ENCODE measurements around the gene C1QTNF8. TPM values are rescaled to one million over a fixed set of nuclear protein-coding genes. Genes with fewer than 3 reads are reported as not detected.

The C1QTNF8 gene
- total and polyA plus RNA-seq, 2 donors (not counting 1 experiment from before 2014, with no cell fraction given): not detected

DNA sequence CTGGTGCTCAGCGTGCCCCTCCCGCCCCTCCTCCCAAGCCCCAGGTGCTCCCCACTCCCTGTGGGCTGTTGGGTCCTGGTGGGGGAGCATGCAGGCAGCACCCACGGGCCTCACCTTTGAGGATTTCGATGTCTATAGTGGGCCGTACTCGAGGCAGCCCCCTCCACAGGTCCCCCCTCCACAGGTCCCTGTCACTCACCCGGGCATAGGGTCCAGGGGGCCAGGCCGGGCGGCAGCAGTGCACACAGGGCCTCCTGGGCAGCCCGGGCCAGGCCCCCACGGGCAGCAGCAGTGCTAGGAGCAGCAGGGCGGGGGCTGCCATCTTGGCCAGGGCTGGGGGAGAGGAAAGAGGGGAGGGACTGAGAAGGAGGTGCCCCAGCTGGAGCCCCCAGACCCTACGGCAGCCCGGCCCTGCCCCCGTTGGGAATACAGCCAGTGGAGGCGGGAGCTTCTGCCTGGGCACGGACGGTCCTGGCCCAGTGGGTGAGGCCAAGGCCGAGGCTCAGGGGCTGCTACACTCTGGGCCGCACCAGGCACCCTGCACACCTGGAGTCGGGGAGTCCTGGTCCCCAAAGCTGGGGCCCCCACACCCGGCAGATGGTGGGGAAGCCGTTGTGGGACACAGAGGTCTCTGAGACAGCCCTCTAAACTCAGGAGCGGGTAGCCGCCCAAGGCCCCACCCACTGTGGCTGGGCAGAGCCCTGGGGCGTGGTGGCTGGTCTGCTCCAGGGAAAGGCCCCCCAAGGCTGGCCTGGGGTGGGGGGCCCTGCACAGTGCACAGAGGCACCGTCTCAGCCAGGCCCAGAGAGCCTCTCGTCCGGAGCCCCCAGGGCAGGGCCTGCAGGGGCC, 1.2 kb downstream of the C1QTNF8 start:
- Histone ChIP-seq H3K79me2 (ENCODE audit: control insufficient read depth, insufficient read depth, low read length) (no peaks in the 10 kb centered on the region), H3K4me3 (ENCODE audit: control extremely low read depth in 1 of 5, extremely low read depth in 1 of 5, insufficient read depth in 1 of 5, low read depth in 2 of 5, low read length in 4 of 5) (no peak overlapping the region), H4K20me1 (ENCODE audit: control insufficient read depth, insufficient read depth, low read length, poor library complexity, severe bottlenecking) (no peaks in the 10 kb centered on the region), H3K27me3 (replicated peaks in 1 of 4; ENCODE audit: control extremely low read depth in 1 of 4, control insufficient read depth in 3 of 4, insufficient read depth in 4 of 4, low read length in 3 of 4) (peaks cover 0 to 5% (median 0%) of the 10 kb centered on the region in 4 experiments), H3K36me3 (replicated peaks in 1 of 2; ENCODE audit: control extremely low read depth in 1 of 2, control insufficient read depth in 1 of 2, extremely low read depth in 1 of 2, insufficient read depth in 2 of 2, low read length in 1 of 2) (no peaks in the 10 kb centered on the region), H3K4me2 (replicated peaks; ENCODE audit: low read depth, low read length, poor library complexity, severe bottlenecking) (no peak overlapping the region), H3K4me1 (ENCODE audit: control insufficient read depth in 2 of 2, insufficient read depth in 2 of 2, low read length in 2 of 2) (no peaks in the 10 kb centered on the region), H3K9me3 (ENCODE audit: control extremely low read depth in 1 of 3, control insufficient read depth in 2 of 3, insufficient read depth in 1 of 3, low read length in 2 of 3) (peaks cover 0 to 7% (median 0%) of the 10 kb centered on the region in 3 donors), H3K9ac (ENCODE audit: low read length) (no peak overlapping the region), H3K27ac (ENCODE audit: low read length in 2 of 2) (no peak overlapping the region), H2AFZ (ENCODE audit: insufficient read depth, low read depth, low read length, poor library complexity, severe bottlenecking) (no peak overlapping the region)
- intact Hi-C loops (cut with micrococcal nuclease): no loop called here
- Mint-ChIP-seq H3K27ac (no peak overlapping the region), H3K9me3 (ENCODE audit: insufficient read depth) (no peaks in the 10 kb centered on the region), H3K4me1 (no peaks in the 10 kb centered on the region), H3K27me3 (no peaks in the 10 kb centered on the region), H3K4me3 (no peak overlapping the region)
- POLR2A ChIA-PET: no interaction called here
- WGBS (ENCODE audit: insufficient coverage): 71% methylated on average over 29 of the region's 29 CpGs
- TF ChIP-seq EZH2 (IDR thresholded peaks at IDR 0.05; ENCODE audit: borderline replicate concordance, insufficient read depth, low read depth, low read length, poor library complexity, severe bottlenecking): no peak
- TF ChIP-seq, protein P1, sequence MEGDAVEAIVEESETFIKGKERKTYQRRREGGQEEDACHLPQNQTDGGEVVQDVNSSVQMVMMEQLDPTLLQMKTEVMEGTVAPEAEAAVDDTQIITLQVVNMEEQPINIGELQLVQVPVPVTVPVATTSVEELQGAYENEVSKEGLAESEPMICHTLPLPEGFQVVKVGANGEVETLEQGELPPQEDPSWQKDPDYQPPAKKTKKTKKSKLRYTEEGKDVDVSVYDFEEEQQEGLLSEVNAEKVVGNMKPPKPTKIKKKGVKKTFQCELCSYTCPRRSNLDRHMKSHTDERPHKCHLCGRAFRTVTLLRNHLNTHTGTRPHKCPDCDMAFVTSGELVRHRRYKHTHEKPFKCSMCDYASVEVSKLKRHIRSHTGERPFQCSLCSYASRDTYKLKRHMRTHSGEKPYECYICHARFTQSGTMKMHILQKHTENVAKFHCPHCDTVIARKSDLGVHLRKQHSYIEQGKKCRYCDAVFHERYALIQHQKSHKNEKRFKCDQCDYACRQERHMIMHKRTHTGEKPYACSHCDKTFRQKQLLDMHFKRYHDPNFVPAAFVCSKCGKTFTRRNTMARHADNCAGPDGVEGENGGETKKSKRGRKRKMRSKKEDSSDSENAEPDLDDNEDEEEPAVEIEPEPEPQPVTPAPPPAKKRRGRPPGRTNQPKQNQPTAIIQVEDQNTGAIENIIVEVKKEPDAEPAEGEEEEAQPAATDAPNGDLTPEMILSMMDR (IDR thresholded peaks at IDR 0.05): no peak
- ATAC-seq (ENCODE audit: low read depth) (no peak), DNase-seq (no peak)
- CTCF ChIA-PET: no interaction called here

DNA sequence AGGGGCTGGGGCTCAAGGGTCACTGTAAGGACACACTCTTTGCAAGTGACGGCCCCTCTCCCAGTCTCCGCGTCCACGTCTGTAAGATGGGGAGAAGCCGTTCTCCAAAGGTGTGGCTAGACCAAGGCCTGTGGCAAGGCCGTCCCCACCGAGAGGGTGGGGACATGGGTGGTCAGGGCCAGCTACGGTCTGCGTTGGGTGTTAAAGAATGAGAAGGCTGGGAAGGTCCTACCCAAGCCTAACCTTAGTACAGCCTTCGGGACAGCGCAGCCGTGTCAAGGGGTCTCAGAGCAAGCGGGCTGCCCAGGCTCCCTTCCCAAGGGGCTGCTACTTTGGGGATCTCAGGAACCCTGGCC, 1.9 kb downstream of the C1QTNF8 start:
- Mint-ChIP-seq H3K4me1 (no peaks in the 10 kb centered on the region), H3K9me3 (ENCODE audit: insufficient read depth) (no peaks in the 10 kb centered on the region), H3K27me3 (no peaks in the 10 kb centered on the region), H3K4me3 (no peak overlapping the region), H3K27ac (no peak overlapping the region)
- H3K9me3 ChIP-seq (ENCODE audit: control extremely low read depth in 1 of 3, control insufficient read depth in 2 of 3, insufficient read depth in 1 of 3, low read length in 2 of 3): peaks cover 0 to 7% (median 0%) of the 10 kb centered on the region in 3 donors
- ATAC-seq (ENCODE audit: low read depth) (no peak), DNase-seq (no peak)
- H4K20me1 ChIP-seq (ENCODE audit: control insufficient read depth, insufficient read depth, low read length, poor library complexity, severe bottlenecking): no peaks in the 10 kb centered on the region
- TF ChIP-seq, protein P1 (IDR thresholded peaks at IDR 0.05): no peak
- no peak for TF ChIP-seq EZH2 (IDR thresholded peaks at IDR 0.05; ENCODE audit: borderline replicate concordance, insufficient read depth, low read depth, low read length, poor library complexity, severe bottlenecking)
- ChIA-PET POLR2A (no interaction called here), CTCF (no interaction called here)
- intact Hi-C loops (cut with micrococcal nuclease): no loop called here
- H2AFZ ChIP-seq (ENCODE audit: insufficient read depth, low read depth, low read length, poor library complexity, severe bottlenecking): no peak overlapping the region
- no peak overlapping the region for H3K27ac ChIP-seq (ENCODE audit: low read length in 2 of 2)
- no peak overlapping the region for H3K9ac ChIP-seq (ENCODE audit: low read length)
- H3K4me2 ChIP-seq (replicated peaks; ENCODE audit: low read depth, low read length, poor library complexity, severe bottlenecking): no peak overlapping the region
- H3K4me1 ChIP-seq (ENCODE audit: control insufficient read depth in 2 of 2, insufficient read depth in 2 of 2, low read length in 2 of 2): no peaks in the 10 kb centered on the region
- no peaks in the 10 kb centered on the region for H3K36me3 ChIP-seq (replicated peaks in 1 of 2; ENCODE audit: control extremely low read depth in 1 of 2, control insufficient read depth in 1 of 2, extremely low read depth in 1 of 2, insufficient read depth in 2 of 2, low read length in 1 of 2)
- WGBS (ENCODE audit: insufficient coverage): 84% methylated on average over 12 of the region's 13 CpGs
- H3K4me3 ChIP-seq (ENCODE audit: control extremely low read depth in 1 of 5, extremely low read depth in 1 of 5, insufficient read depth in 1 of 5, low read depth in 2 of 5, low read length in 4 of 5): no peak overlapping the region
- peaks cover 0 to 12% (median 0%) of the 10 kb centered on the region in 4 experiments for H3K27me3 ChIP-seq (replicated peaks in 1 of 4; ENCODE audit: control extremely low read depth in 1 of 4, control insufficient read depth in 3 of 4, insufficient read depth in 4 of 4, low read length in 3 of 4)
- H3K79me2 ChIP-seq (ENCODE audit: control insufficient read depth, insufficient read depth, low read length): no peaks in the 10 kb centered on the region

All from B cell (primary cell).